Prostate gland (tissue), 2 donors: ENCODE measurements around the gene ACSM5. TPM values are rescaled to one million over a fixed set of nuclear protein-coding genes. Genes with fewer than 3 reads are reported as not detected.
"Not testable (repeated sequence)": the region's sequence is repeated elsewhere in the genome, so short reads cannot be mapped to it uniquely, and the experiment has no call there.

ENCODE experiments used
- DNase-seq: peaks from one replicate; pipeline ENCODE4 v3.0.0-alpha.2; 2019; ENCODE audit warnings: low spot score
- H3K27ac ChIP-seq, 2 donors: fragments of 200-600 bp; sonication (generic); 2 replicates each; pipeline ENCODE4 v1.5.1; 2017 to 2019
- H3K27me3 ChIP-seq: fragments of 200-600 bp; sonication (generic); replicated peaks from 2 replicates; pipeline ENCODE4 v1.5.1; 2019; ENCODE audit not compliant: insufficient read depth
- H3K36me3 ChIP-seq, 2 donors: fragments of 200-600 bp; sonication (generic); 1 replicate in 1 of 2; 2 replicates in 1 of 2; pipeline versions ENCODE4 v1.5.1 to v1.8.1; 2017 to 2019
- H3K4me1 ChIP-seq: fragments of 200-600 bp; sonication (generic); replicated peaks from 2 replicates; pipeline ENCODE4 v1.5.1; 2019
- H3K4me3 ChIP-seq, 2 donors: fragments of 200-600 bp; sonication (generic); 2 replicates each; pipeline ENCODE4 v1.5.1; 2017 to 2019
- H3K9me3 ChIP-seq: fragments of 200-600 bp; sonication (generic); 2 replicates; pipeline ENCODE4 v1.5.1; 2017
- CTCF ChIP-seq, 4 experiments: fragments of 200-600 bp in 2 of 4; fragments of 450-650 bp in 2 of 4; sonication (generic) in 2 of 4; IDR thresholded peaks; 1 replicate in 3 of 4; 2 replicates in 1 of 4; pipeline ENCODE4 v1.5.1; 2016 to 2019; ENCODE audit warnings: antibody characterized with exemption in 4 of 4, mild to moderate bottlenecking in 2 of 4, moderate library complexity in 2 of 4
- POLR2A ChIP-seq: fragments of 450-650 bp; IDR thresholded peaks from one replicate; pipeline ENCODE4 v1.6.1; 2016; ENCODE audit warnings: antibody characterized with exemption, mild to moderate bottlenecking
- POLR2AphosphoS5 ChIP-seq: sonication (generic); formaldehyde crosslinking; IDR thresholded peaks from one replicate; pipeline ENCODE4 v1.6.1; 2017; ENCODE audit warnings: antibody characterized with exemption
- WGBS: methylation state at CpG from one replicate; pipeline ENCODE4 v1.1.5; 2018; 5-methylcytosine and 5-hydroxymethylcytosine counted together
- intact Hi-C: fragments of 100-400 bp; cut with DNase I; formaldehyde crosslinking; loops from one replicate; pipeline ENCODE4 v1.14.2; 2022
- total RNA-seq, 2 donors: library from RNA; depleted of rRNA; stranded (reverse); fragments of >200 nt; gene quantifications; one replicate each; pipeline ENCODE4 v1.1.0, GENCODE V29; 2016

ACSM5 gene
- total RNA-seq, 2 donors from 2014 or later, result 1.1 to 9.7 TPM

GRCh38 chr16:20483989-20484388 lies 74.7 kb downstream of the ACSM5 start:
- H3K9me3 ChIP-seq, H3K36me3 ChIP-seq, H3K27me3 ChIP-seq, H3K27ac ChIP-seq, DNase-seq, intact Hi-C loops, H3K4me3 ChIP-seq, H3K4me1 ChIP-seq: not testable (repeated sequence)
- 80% methylated on average over 1 of the region's 1 CpG for WGBS

- Histone ChIP-seq H3K36me3 (no peaks in the 10 kb centered on the region), H3K27me3 (no peaks in the 10 kb centered on the region), H3K4me1 (no peaks in the 10 kb centered on the region), H3K27ac (no peak overlapping the region), H3K9me3 (no peaks in the 10 kb centered on the region), H3K4me3 (no peak overlapping the region)
- no peak for DNase-seq
- 88% methylated on average over 1 of the region's 1 CpG for WGBS
- intact Hi-C loops, result no loop called here
- no peak for TF ChIP-seq POLR2AphosphoS5
- no peak for TF ChIP-seq POLR2A
- no peak for TF ChIP-seq CTCF (IDR thresholded peaks at IDR 0.05)
Observed at GRCh38 chr16:20484726-20485125, 75.4 kb downstream of the ACSM5 start.

- Histone ChIP-seq H3K27me3 (no peaks in the 10 kb centered on the region), H3K27ac (no peak overlapping the region), H3K4me1 (no peaks in the 10 kb centered on the region), H3K4me3 (no peak overlapping the region), H3K36me3 (no peaks in the 10 kb centered on the region), H3K9me3 (no peaks in the 10 kb centered on the region)
- DNase-seq, result no peak
- TF ChIP-seq POLR2AphosphoS5 (no peak), POLR2A (no peak), CTCF (IDR thresholded peaks at IDR 0.05) (no peak)
- WGBS, result 89% methylated on average over 1 of the region's 1 CpG
- intact Hi-C loops, result no loop called here
Observed at GRCh38 chr16:20485408-20485807, 76.1 kb downstream of the ACSM5 start.

Other genes with a start within 250 kb of the ACSM5 start
- 100 to 1,000 TPM in 1 of 2 donors, 10 to 100 TPM in 1; 29.8 to 971 TPM for gene GP2, start 82.0 kb upstream of the ACSM5 start, total RNA-seq
- 1 to 10 TPM in 1 of 2 donors, not detected in 1; 1.5 TPM for gene UMOD, start 56.8 kb upstream of the ACSM5 start, total RNA-seq
- gene PDILT, start 4.8 kb upstream of the ACSM5 start, total RNA-seq, result 1 to 10 TPM in 1 of 2 donors, under 1 TPM in 1; 0.87 to 2.4 TPM
- gene ACSM2A, start 42.0 kb downstream of the ACSM5 start, total RNA-seq, result under 1 TPM in 1 of 2 donors, not detected in 1; 0.17 TPM
- not detected for gene ACSM2B, start 166.8 kb downstream of the ACSM5 start, total RNA-seq